ENCODE measurements around the gene SAP25. TPM values are rescaled to one million over a fixed set of nuclear protein-coding genes. Genes with fewer than 3 reads are reported as not detected.

Gene SAP25
- total and polyA plus RNA-seq, 2 experiments from 2014 or later: 3.8 to 4.1 TPM

Small RNAs within 50 kb of the gene (small RNA-seq; reads per million reads assigned to genes)
- gene RN7SL416P (ENCODE audit: low replicate concordance) (not detected), gene SAP25 (ENCODE audit: low replicate concordance) (not detected)

Other genes with a start within 250 kb of the SAP25 start
- gene PILRB, start 215.8 kb downstream of the SAP25 start, total RNA-seq (2014; rRNA removed; shearing (Covaris generic)): 21.6 and 43.0 TPM in 2 replicates
- 25.3 and 25.5 TPM in 2 replicates for gene PILRB, start 215.8 kb downstream of the SAP25 start, polyA plus RNA-seq (2016; fragmentation: Nextera tagmentation; extraction: Ambion mirVana)
- gene PILRA, start 200.4 kb downstream of the SAP25 start, total RNA-seq (2014; rRNA removed; shearing (Covaris generic)): 0.38 and 2.6 TPM in 2 replicates
- 5.3 and 5.9 TPM in 2 replicates for gene PILRA, start 200.4 kb downstream of the SAP25 start, polyA plus RNA-seq (2016; fragmentation: Nextera tagmentation; extraction: Ambion mirVana)
- 0.59 and 1.0 TPM in 2 replicates for gene ZCWPW1, start 145.2 kb downstream of the SAP25 start, total RNA-seq (2014; rRNA removed; shearing (Covaris generic))
- gene ZCWPW1, start 145.2 kb downstream of the SAP25 start, polyA plus RNA-seq (2016; fragmentation: Nextera tagmentation; extraction: Ambion mirVana): 2.7 and 4.3 TPM in 2 replicates
- gene MEPCE, start 144.1 kb downstream of the SAP25 start, total RNA-seq (2014; rRNA removed; shearing (Covaris generic)): 21.7 and 32.6 TPM in 2 replicates
- gene MEPCE, start 144.1 kb downstream of the SAP25 start, polyA plus RNA-seq (2016; fragmentation: Nextera tagmentation; extraction: Ambion mirVana): 10.0 and 11.4 TPM in 2 replicates
- 47.8 and 58.9 TPM in 2 replicates for gene PPP1R35, start 137.4 kb downstream of the SAP25 start, total RNA-seq (2014; rRNA removed; shearing (Covaris generic))
- gene PPP1R35, start 137.4 kb downstream of the SAP25 start, polyA plus RNA-seq (2016; fragmentation: Nextera tagmentation; extraction: Ambion mirVana): 89.3 and 106 TPM in 2 replicates
- 0.52 TPM in 1 of 2 replicates, not detected in the other for gene SPACDR, start 109.6 kb downstream of the SAP25 start, total RNA-seq (2014; rRNA removed; shearing (Covaris generic))
- gene SPACDR, start 109.6 kb downstream of the SAP25 start, polyA plus RNA-seq (2016; fragmentation: Nextera tagmentation; extraction: Ambion mirVana): 0.42 TPM in 1 of 2 replicates, not detected in the other
- 22.6 and 24.9 TPM in 2 replicates for gene TSC22D4, start 94.7 kb downstream of the SAP25 start, total RNA-seq (2014; rRNA removed; shearing (Covaris generic))
- 14.6 and 16.4 TPM in 2 replicates for gene TSC22D4, start 94.7 kb downstream of the SAP25 start, polyA plus RNA-seq (2016; fragmentation: Nextera tagmentation; extraction: Ambion mirVana)
- gene NYAP1, start 90.0 kb downstream of the SAP25 start, total RNA-seq (2014; rRNA removed; shearing (Covaris generic)): 2.3 and 4.9 TPM in 2 replicates
- gene NYAP1, start 90.0 kb downstream of the SAP25 start, polyA plus RNA-seq (2016; fragmentation: Nextera tagmentation; extraction: Ambion mirVana): 0.19 and 0.49 TPM in 2 replicates
- 2.4 and 8.9 TPM in 2 replicates for gene AGFG2, start 34.7 kb downstream of the SAP25 start, total RNA-seq (2014; rRNA removed; shearing (Covaris generic))
- 2.2 and 2.3 TPM in 2 replicates for gene AGFG2, start 34.7 kb downstream of the SAP25 start, polyA plus RNA-seq (2016; fragmentation: Nextera tagmentation; extraction: Ambion mirVana)
- 51.0 and 51.5 TPM in 2 replicates for gene LRCH4, start 12.2 kb upstream of the SAP25 start, total RNA-seq (2014; rRNA removed; shearing (Covaris generic))
- gene LRCH4, start 12.2 kb upstream of the SAP25 start, polyA plus RNA-seq (2016; fragmentation: Nextera tagmentation; extraction: Ambion mirVana): 21.4 and 21.8 TPM in 2 replicates
- 0.70 and 2.4 TPM in 2 replicates for gene FBXO24, start 12.4 kb upstream of the SAP25 start, total RNA-seq (2014; rRNA removed; shearing (Covaris generic))
- 0.82 and 2.1 TPM in 2 replicates for gene FBXO24, start 12.4 kb upstream of the SAP25 start, polyA plus RNA-seq (2016; fragmentation: Nextera tagmentation; extraction: Ambion mirVana)
- gene PCOLCE, start 28.5 kb upstream of the SAP25 start, total RNA-seq (2014; rRNA removed; shearing (Covaris generic)): 33.3 and 45.5 TPM in 2 replicates
- gene PCOLCE, start 28.5 kb upstream of the SAP25 start, polyA plus RNA-seq (2016; fragmentation: Nextera tagmentation; extraction: Ambion mirVana): 70.4 and 81.2 TPM in 2 replicates
- 15.1 and 15.3 TPM in 2 replicates for gene MOSPD3, start 38.6 kb upstream of the SAP25 start, total RNA-seq (2014; rRNA removed; shearing (Covaris generic))
- gene MOSPD3, start 38.6 kb upstream of the SAP25 start, polyA plus RNA-seq (2016; fragmentation: Nextera tagmentation; extraction: Ambion mirVana): 18.6 and 23.5 TPM in 2 replicates
- 4.2 and 5.6 TPM in 2 replicates for gene TFR2, start 67.7 kb upstream of the SAP25 start, total RNA-seq (2014; rRNA removed; shearing (Covaris generic))
- gene TFR2, start 67.7 kb upstream of the SAP25 start, polyA plus RNA-seq (2016; fragmentation: Nextera tagmentation; extraction: Ambion mirVana): 3.7 and 4.3 TPM in 2 replicates
- gene ACTL6B, start 82.5 kb upstream of the SAP25 start, total RNA-seq (2014; rRNA removed; shearing (Covaris generic)): 0.69 TPM in 1 of 2 replicates, not detected in the other
- 2.5 and 3.5 TPM in 2 replicates for gene ACTL6B, start 82.5 kb upstream of the SAP25 start, polyA plus RNA-seq (2016; fragmentation: Nextera tagmentation; extraction: Ambion mirVana)
- 153 and 156 TPM in 2 replicates for gene GNB2, start 99.8 kb upstream of the SAP25 start, total RNA-seq (2014; rRNA removed; shearing (Covaris generic))
- gene GNB2, start 99.8 kb upstream of the SAP25 start, polyA plus RNA-seq (2016; fragmentation: Nextera tagmentation; extraction: Ambion mirVana): 112 and 113 TPM in 2 replicates
- gene GIGYF1, start 120.3 kb upstream of the SAP25 start, total RNA-seq (2014; rRNA removed; shearing (Covaris generic)): 50.6 and 69.8 TPM in 2 replicates
- 40.0 and 40.4 TPM in 2 replicates for gene GIGYF1, start 120.3 kb upstream of the SAP25 start, polyA plus RNA-seq (2016; fragmentation: Nextera tagmentation; extraction: Ambion mirVana)
- gene POP7, start 132.2 kb upstream of the SAP25 start, total RNA-seq (2014; rRNA removed; shearing (Covaris generic)): 87.3 and 110 TPM in 2 replicates
- gene POP7, start 132.2 kb upstream of the SAP25 start, polyA plus RNA-seq (2016; fragmentation: Nextera tagmentation; extraction: Ambion mirVana): 216 and 219 TPM in 2 replicates
- gene EPO, start 146.6 kb upstream of the SAP25 start, total RNA-seq (2014; rRNA removed; shearing (Covaris generic)): 0.89 TPM in 1 of 2 replicates, not detected in the other
- 0.97 and 1.0 TPM in 2 replicates for gene EPO, start 146.6 kb upstream of the SAP25 start, polyA plus RNA-seq (2016; fragmentation: Nextera tagmentation; extraction: Ambion mirVana)
- 0.03 TPM in 1 of 2 replicates, not detected in the other for gene ZAN, start 159.7 kb upstream of the SAP25 start, total RNA-seq (2014; rRNA removed; shearing (Covaris generic))
- gene ZAN, start 159.7 kb upstream of the SAP25 start, polyA plus RNA-seq (2016; fragmentation: Nextera tagmentation; extraction: Ambion mirVana): 0.07 TPM in 1 of 2 replicates, not detected in the other